ENCODE data around the gene DIAPH2. TPM values are rescaled to one million over a fixed set of nuclear protein-coding genes. Genes with fewer than 3 reads are reported as not detected.

DIAPH2 gene
- polyA plus RNA-seq, 1 experiment: 10.6 TPM

GRCh38 chrX:96692890-96693289 lies 8.2 kb downstream of the DIAPH2 start:
- CTCF ChIA-PET: no interaction called here

GRCh38 chrX:96693407-96693806 lies 8.8 kb downstream of the DIAPH2 start:
- TF ChIP-seq CTCF (IDR thresholded peaks at IDR 0.05; ENCODE audit: low read depth, low read length): no peak
- ChIA-PET CTCF (no interaction called here), POLR2A (no interaction called here)
- H3K27ac ChIP-seq (ENCODE audit: low read depth, low read length): no peak overlapping the region
- no peak for DNase-seq (ENCODE audit: low read depth, low spot score)
- H3K9me3 ChIP-seq (ENCODE audit: control insufficient read depth, insufficient read depth, low read length): no peaks in the 10 kb centered on the region
- no peak overlapping the region for H3K4me3 ChIP-seq (ENCODE audit: low read depth, low read length)
- no peaks in the 10 kb centered on the region for H3K27me3 ChIP-seq (ENCODE audit: control insufficient read depth, insufficient read depth, low read length)

More at GRCh38 chrX:96692890-96693289, 8.2 kb downstream of the DIAPH2 start:
- no peak for DNase-seq (ENCODE audit: low read depth, low spot score)
- POLR2A ChIA-PET: no interaction called here
- H3K9me3 ChIP-seq (ENCODE audit: control insufficient read depth, insufficient read depth, low read length): no peaks in the 10 kb centered on the region
- H3K27ac ChIP-seq (ENCODE audit: low read depth, low read length): no peak overlapping the region
- no peak for TF ChIP-seq CTCF (IDR thresholded peaks at IDR 0.05; ENCODE audit: low read depth, low read length)
- H3K4me3 ChIP-seq (ENCODE audit: low read depth, low read length): no peak overlapping the region
- no peaks in the 10 kb centered on the region for H3K27me3 ChIP-seq (ENCODE audit: control insufficient read depth, insufficient read depth, low read length)

GRCh38 chrX:96696462-96696861 lies 11.8 kb downstream of the DIAPH2 start:
- H3K4me3 ChIP-seq (ENCODE audit: low read depth, low read length): no peak overlapping the region
- no peak for DNase-seq (ENCODE audit: low read depth, low spot score)
- POLR2A ChIA-PET: no interaction called here
- H3K27ac ChIP-seq (ENCODE audit: low read depth, low read length): no peak overlapping the region
- H3K9me3 ChIP-seq (ENCODE audit: control insufficient read depth, insufficient read depth, low read length): no peaks in the 10 kb centered on the region
- no peak for TF ChIP-seq CTCF (IDR thresholded peaks at IDR 0.05; ENCODE audit: low read depth, low read length)
- H3K27me3 ChIP-seq (ENCODE audit: control insufficient read depth, insufficient read depth, low read length): no peaks in the 10 kb centered on the region
- CTCF ChIA-PET: no interaction called here

GRCh38 chrX:96700625-96701024 lies 16.0 kb downstream of the DIAPH2 start:
- no peak overlapping the region for H3K27ac ChIP-seq (ENCODE audit: low read depth, low read length)
- no peak for TF ChIP-seq CTCF (IDR thresholded peaks at IDR 0.05; ENCODE audit: low read depth, low read length)
- no peaks in the 10 kb centered on the region for H3K27me3 ChIP-seq (ENCODE audit: control insufficient read depth, insufficient read depth, low read length)
- ChIA-PET CTCF (no interaction called here), POLR2A (no interaction called here)
- DNase-seq (ENCODE audit: low read depth, low spot score): no peak
- H3K4me3 ChIP-seq (ENCODE audit: low read depth, low read length): no peak overlapping the region
- no peaks in the 10 kb centered on the region for H3K9me3 ChIP-seq (ENCODE audit: control insufficient read depth, insufficient read depth, low read length)

- no peak for TF ChIP-seq CTCF (IDR thresholded peaks at IDR 0.05; ENCODE audit: low read depth, low read length)
- H3K27me3 ChIP-seq (ENCODE audit: control insufficient read depth, insufficient read depth, low read length): no peaks in the 10 kb centered on the region
- no peak overlapping the region for H3K27ac ChIP-seq (ENCODE audit: low read depth, low read length)
- no peaks in the 10 kb centered on the region for H3K9me3 ChIP-seq (ENCODE audit: control insufficient read depth, insufficient read depth, low read length)
- no peak overlapping the region for H3K4me3 ChIP-seq (ENCODE audit: low read depth, low read length)
- ChIA-PET POLR2A (no interaction called here), CTCF (interaction anchor here (1.3 kb wide), 1 partner anchor 330 kb away, joined by 3 read pairs; no protein-coding TSS in a partner anchor)
- no peak for DNase-seq (ENCODE audit: low read depth, low spot score)
Observed at GRCh38 chrX:96703379-96703778, 18.7 kb downstream of the DIAPH2 start.
